AG04450 (cell line): ENCODE measurements around the gene TMEFF2. TPM values are rescaled to one million over a fixed set of nuclear protein-coding genes. Genes with fewer than 3 reads are reported as not detected.
"Not testable (repeated sequence)": the region's sequence is repeated elsewhere in the genome, so short reads cannot be mapped to it uniquely, and the experiment has no call there.

ENCODE experiments used
- CTCF ChIA-PET: fragments of 300-600, 350-600 bp; formaldehyde crosslinking; extraction: SDS; loops from one replicate; lab custom pipeline; 2022; ENCODE audit warnings: antibody characterized with exemption, inconsistent platforms; lab: Charles Lee
- POLR2A ChIA-PET: fragments of 350-600 bp; formaldehyde crosslinking; extraction: SDS; loops from one replicate; lab custom pipeline; 2021; ENCODE audit warnings: antibody characterized with exemption, inconsistent platforms; lab: Yijun Ruan, JAX
- DNase-seq: peaks from one replicate; pipeline ENCODE4 v3.0.0-alpha.2; 2011; ENCODE audit warnings: low read depth, low spot score
- H3K27ac ChIP-seq: one replicate; pipeline ENCODE4 v1.5.1; 2012; ENCODE audit warnings: low read depth, low read length, control low read depth
- H3K27me3 ChIP-seq: one replicate; pipeline ENCODE4 v1.6.0; 2012; ENCODE audit warnings: low read length; ENCODE audit not compliant: control insufficient read depth, insufficient read depth
- H3K4me3 ChIP-seq: 2 replicates; pipeline ENCODE4 v1.5.1; 2011; ENCODE audit warnings: mild to moderate bottlenecking, low read depth, low read length, control low read depth
- H3K9me3 ChIP-seq: 2 replicates; pipeline ENCODE4 v1.5.1; 2012; ENCODE audit warnings: low read length; ENCODE audit not compliant: control insufficient read depth, insufficient read depth
- CTCF ChIP-seq: IDR thresholded peaks from 2 replicates; pipeline ENCODE4 v1.5.1; 2011; ENCODE audit warnings: low read depth, low read length, control low read depth, inconsistent platforms
- polyA plus RNA-seq: library from polyadenylated mRNA; depleted of rRNA; stranded (reverse); fragments of >200 nt; gene quantifications from 2 replicates; pipeline ENCODE4 v1.2.3, GENCODE V29; 2011

TMEFF2 gene
- polyA plus RNA-seq, 1 experiment: 4.1 TPM

GRCh38 chr2:191923652-191923997 is 271.1 kb downstream of the TMEFF2 start:
- ChIA-PET POLR2A (no interaction called here), CTCF (no interaction called here)
- Histone ChIP-seq H3K9me3 (peaks cover 6% of the 10 kb centered on the region; the same call in 1 of the 2 replicates), H3K27ac (no peak overlapping the region), H3K27me3 (no peaks in the 10 kb centered on the region), H3K4me3 (no peak overlapping the region)
- no peak for TF ChIP-seq CTCF
- DNase-seq: no peak

GRCh38 chr2:191922736-191923651 is 271.7 kb downstream of the TMEFF2 start:
- DNase-seq: no peak
- POLR2A ChIA-PET: no interaction called here
- no peak for TF ChIP-seq CTCF
- Histone ChIP-seq H3K4me3 (no peak overlapping the region), H3K9me3 (peaks cover 6% of the 10 kb centered on the region; the same call in 1 of the 2 replicates), H3K27me3 (no peaks in the 10 kb centered on the region), H3K27ac (no peak overlapping the region)
- CTCF ChIA-PET: no interaction called here

GRCh38 chr2:191921650-191922049 is 273.1 kb downstream of the TMEFF2 start:
- CTCF ChIA-PET, H3K27me3 ChIP-seq, H3K27ac ChIP-seq, H3K4me3 ChIP-seq, H3K9me3 ChIP-seq, POLR2A ChIA-PET, DNase-seq: not testable (repeated sequence)

- Histone ChIP-seq H3K27me3 (no peaks in the 10 kb centered on the region), H3K4me3 (no peak overlapping the region), H3K9me3 (peaks cover 6% of the 10 kb centered on the region; the same call in 1 of the 2 replicates), H3K27ac (no peak overlapping the region)
- CTCF ChIA-PET: no interaction called here
- no peak for DNase-seq
- POLR2A ChIA-PET: no interaction called here
- no peak for TF ChIP-seq CTCF
Observed at GRCh38 chr2:191920502-191920901, 274.2 kb downstream of the TMEFF2 start.

- POLR2A ChIA-PET: no interaction called here
- no peak for DNase-seq
Observed at GRCh38 chr2:191917967-191918651, 276.6 kb downstream of the TMEFF2 start.

More at GRCh38 chr2:191917967-191918651, 276.6 kb downstream of the TMEFF2 start:
- TF ChIP-seq CTCF: no peak
- no peaks in the 10 kb centered on the region for H3K27me3 ChIP-seq
- no peak overlapping the region for H3K4me3 ChIP-seq
- H3K9me3 ChIP-seq: peaks cover 6% of the 10 kb centered on the region; the same call in 1 of the 2 replicates
- no peak overlapping the region for H3K27ac ChIP-seq
- CTCF ChIA-PET: no interaction called here
